ENCODE measurements around the gene MS4A7.
A peak's percentile ranks its signal among the peaks of the same experiment; 100 is the strongest.
"Not testable (repeated sequence)": the region's sequence is repeated elsewhere in the genome, so short reads cannot be mapped to it uniquely, and the experiment has no call there.

Gene MS4A7

DNA sequence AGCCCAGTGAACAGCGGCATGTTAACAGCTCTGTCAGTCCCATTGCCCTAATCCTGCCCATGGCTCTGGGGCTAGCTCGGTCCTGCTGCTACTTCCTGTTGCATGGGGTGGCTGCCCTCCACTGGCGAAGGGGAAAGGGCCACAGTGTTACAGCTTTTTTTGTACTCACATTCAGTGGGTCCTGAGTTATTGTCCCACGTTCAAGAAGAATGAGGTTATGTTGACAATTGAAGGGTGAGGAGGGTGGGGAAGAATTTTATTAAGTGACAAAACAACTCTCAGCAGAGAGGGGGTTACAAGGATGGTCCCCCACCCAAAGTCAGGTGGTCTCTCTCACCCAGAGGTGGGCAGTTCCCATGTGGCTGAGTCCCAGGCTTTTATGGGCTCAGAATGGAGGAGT lies 17.7 kb upstream of the MS4A7 start:
- no peak for DNase-seq (ENCODE audit: low read depth)
- no peak overlapping the region for H3K4me3 ChIP-seq (ENCODE audit: low read depth, low read length)
- TF ChIP-seq, protein P1, sequence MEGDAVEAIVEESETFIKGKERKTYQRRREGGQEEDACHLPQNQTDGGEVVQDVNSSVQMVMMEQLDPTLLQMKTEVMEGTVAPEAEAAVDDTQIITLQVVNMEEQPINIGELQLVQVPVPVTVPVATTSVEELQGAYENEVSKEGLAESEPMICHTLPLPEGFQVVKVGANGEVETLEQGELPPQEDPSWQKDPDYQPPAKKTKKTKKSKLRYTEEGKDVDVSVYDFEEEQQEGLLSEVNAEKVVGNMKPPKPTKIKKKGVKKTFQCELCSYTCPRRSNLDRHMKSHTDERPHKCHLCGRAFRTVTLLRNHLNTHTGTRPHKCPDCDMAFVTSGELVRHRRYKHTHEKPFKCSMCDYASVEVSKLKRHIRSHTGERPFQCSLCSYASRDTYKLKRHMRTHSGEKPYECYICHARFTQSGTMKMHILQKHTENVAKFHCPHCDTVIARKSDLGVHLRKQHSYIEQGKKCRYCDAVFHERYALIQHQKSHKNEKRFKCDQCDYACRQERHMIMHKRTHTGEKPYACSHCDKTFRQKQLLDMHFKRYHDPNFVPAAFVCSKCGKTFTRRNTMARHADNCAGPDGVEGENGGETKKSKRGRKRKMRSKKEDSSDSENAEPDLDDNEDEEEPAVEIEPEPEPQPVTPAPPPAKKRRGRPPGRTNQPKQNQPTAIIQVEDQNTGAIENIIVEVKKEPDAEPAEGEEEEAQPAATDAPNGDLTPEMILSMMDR (IDR thresholded peaks at IDR 0.05; ENCODE audit: low read depth, low read length, missing control alignments), result no peak

DNA sequence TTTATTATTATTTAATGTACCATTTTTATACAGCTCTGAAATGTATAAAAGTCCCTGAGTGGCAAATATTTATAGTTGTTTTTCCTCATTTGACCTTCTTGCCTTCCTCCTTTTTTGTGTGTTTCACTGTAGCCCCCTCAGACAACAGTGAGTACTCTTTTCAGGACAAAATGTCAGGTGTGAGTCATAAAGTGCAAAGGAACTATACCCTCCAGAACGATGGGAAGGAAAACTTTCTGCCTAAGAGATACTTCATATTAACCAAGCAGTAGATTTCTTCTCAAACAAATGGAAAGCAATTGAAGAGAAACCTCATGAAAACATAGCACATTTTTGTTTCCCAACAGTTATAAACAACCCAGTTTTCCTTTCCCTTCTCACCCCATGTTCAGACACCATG lies 16.1 kb upstream of the MS4A7 start:
- no peak overlapping the region for H3K4me3 ChIP-seq (ENCODE audit: low read depth, low read length)
- no peak for DNase-seq (ENCODE audit: low read depth)
- TF ChIP-seq, protein P1 (IDR thresholded peaks at IDR 0.05; ENCODE audit: low read depth, low read length, missing control alignments), result no peak

DNA sequence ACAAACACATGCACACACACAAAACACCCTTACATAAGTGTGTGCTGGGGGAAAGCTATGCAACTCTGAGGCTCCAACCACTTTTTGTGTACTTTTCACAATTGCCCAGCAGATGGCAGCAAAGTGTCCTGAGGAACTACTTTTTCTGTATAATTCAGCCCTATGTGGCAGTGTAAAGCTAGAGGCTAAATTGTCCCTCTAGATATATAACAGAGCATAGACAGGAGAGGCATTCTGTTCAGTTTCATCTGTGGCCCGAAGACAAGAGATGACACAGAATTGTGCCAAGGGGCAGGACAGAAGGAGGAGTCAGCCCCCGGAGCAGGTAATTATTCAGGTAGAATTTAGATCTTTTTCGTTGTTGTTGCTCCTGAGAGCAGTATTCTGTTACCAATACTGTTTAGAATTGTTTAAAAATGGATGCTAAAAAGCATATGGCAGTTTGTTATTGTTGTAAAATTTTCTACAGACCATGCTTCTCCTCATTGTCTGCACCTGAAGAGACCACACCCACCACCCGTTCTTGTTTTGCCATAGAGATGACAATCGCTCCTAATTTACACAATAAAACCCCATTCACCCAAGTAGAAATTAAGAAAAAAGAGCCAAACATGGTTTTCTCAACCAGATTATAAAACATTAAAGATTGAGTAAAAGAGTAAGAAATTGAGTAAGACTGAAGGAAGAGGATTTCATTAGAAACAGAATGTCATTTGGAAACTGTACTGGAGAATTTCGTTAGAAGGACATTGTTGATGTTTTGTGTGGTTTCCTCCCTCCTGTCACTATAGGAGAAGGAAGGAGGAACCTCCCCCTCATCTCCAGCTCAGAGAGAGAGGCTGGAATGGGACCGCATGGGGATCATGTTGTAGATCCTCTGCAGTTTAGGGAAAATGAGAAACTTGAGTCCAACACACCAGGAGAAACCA lies 14.5 kb upstream of the MS4A7 start:
- peak overlapping the region; percentile 21; the same call in 1 of the 2 replicates for H3K4me3 ChIP-seq (ENCODE audit: low read depth, low read length)
- TF ChIP-seq, protein P1 (IDR thresholded peaks at IDR 0.05; ENCODE audit: low read depth, low read length, missing control alignments), result peak; percentile 68
- peak; percentile 70 for DNase-seq (ENCODE audit: low read depth)

DNA sequence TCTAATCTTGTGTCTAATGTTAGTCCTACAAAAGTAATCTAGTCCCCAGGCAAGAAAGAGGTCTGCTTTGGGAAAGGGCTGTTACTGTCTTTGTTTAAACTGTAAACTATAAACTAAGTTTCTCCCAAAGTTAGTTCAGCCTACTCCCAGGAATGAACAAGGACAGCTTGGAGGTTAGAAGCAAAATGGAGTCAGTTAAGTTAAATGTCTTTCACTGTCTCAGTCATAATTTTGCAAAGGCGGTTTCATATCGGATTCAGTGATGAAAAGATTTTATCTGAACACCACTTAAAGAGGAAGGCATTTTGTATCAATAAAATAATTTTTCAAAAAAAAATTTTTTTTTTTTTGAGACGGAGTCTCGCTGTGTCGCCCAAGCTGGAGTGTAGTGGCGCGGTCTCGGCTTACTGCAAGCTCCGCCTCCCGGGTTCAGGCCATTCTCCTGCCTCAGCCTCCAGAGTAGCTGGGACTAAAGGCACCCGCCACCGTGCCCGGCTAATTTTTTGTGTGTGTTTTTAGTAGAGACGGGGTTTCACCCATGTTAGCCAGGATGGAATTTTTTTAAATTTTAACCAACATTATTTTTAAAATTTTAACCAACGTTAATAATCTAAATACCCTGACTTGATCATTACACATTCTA lies 11.9 kb upstream of the MS4A7 start:
- DNase-seq (ENCODE audit: low read depth); H3K4me3 ChIP-seq (ENCODE audit: low read depth, low read length): not testable (repeated sequence)

DNA sequence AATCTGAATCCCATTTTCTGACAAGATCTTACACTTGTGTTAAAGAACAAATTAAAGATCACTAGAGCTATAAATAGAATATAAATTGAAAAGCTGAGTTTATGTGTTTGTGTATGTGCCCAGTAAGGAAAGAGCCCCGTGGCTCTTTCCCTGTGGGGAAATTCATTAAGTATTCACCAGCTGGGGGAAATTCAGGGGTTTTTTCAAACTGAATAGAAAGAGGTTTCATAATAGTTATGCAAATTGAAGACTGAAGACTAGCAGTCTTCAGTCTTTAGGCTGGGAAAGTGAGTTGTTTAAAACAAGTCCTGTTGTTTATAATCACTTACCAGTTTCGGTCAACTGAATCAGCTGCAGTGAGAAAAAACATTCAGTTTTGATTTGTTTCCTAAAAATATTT lies 11.3 kb upstream of the MS4A7 start:
- TF ChIP-seq, protein P1 (IDR thresholded peaks at IDR 0.05; ENCODE audit: low read depth, low read length, missing control alignments), result no peak
- H3K4me3 ChIP-seq (ENCODE audit: low read depth, low read length), result no peak overlapping the region

DNA sequence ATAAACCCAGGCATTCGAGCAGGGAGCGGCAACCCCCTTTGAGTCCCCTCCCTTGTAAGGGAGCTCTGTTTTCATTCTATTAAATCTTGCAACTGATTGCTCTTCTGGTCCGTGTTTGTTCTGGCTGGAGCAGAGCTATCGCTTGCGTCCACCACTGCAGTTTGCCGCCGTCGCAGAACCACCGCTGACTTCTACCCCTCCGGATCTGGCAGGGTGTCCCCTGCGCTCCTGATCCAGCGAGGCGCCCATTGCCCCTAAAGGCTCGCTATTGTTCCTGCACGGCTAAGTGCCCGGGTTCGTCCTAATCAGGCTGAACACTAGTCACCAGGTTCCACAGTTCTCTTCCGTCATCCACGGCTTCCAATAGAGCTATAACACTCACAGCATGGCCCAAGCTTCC lies 10.4 kb upstream of the MS4A7 start:
- TF ChIP-seq, protein P1 (IDR thresholded peaks at IDR 0.05; ENCODE audit: low read depth, low read length, missing control alignments), result no peak
- DNase-seq (ENCODE audit: low read depth), result no peak

More for the DNA sequence above, 11.3 kb upstream of the MS4A7 start:
- DNase-seq (ENCODE audit: low read depth), result peak; percentile 69

GRCh38 chr11:60370252-60370810 lies 8.0 kb upstream of the MS4A7 start:
- DNase-seq (ENCODE audit: low read depth), result no peak

More for the DNA sequence above, 10.4 kb upstream of the MS4A7 start:
- H3K4me3 ChIP-seq (ENCODE audit: low read depth, low read length), result no peak overlapping the region

More at GRCh38 chr11:60370252-60370810, 8.0 kb upstream of the MS4A7 start:
- no peak overlapping the region for H3K4me3 ChIP-seq (ENCODE audit: low read depth, low read length)
- TF ChIP-seq, protein P1 (IDR thresholded peaks at IDR 0.05; ENCODE audit: low read depth, low read length, missing control alignments), result no peak

All from GM12864 (cell line).